Subcutaneous adipose tissue (tissue), 4 donors: ENCODE data around the gene PPT1. TPM values are rescaled to one million over a fixed set of nuclear protein-coding genes. Genes with fewer than 3 reads are reported as not detected.

Experiments
- total RNA-seq, 4 donors: library from RNA; depleted of rRNA; stranded (reverse); fragments of >200 nt; gene quantifications; one replicate each; pipeline ENCODE4 v1.1.0, GENCODE V29; 2016
- TF ChIP-seq, protein P1 (sequence below): fragments of 450-650 bp; IDR thresholded peaks from one replicate; pipeline ENCODE4 v1.5.1; 2016; ENCODE audit warnings: low read depth, mild to moderate bottlenecking, control low read depth, antibody characterized with exemption, moderate library complexity

The PPT1 gene
- total RNA-seq, 4 donors from 2014 or later: 43.5 to 253 (median 87.9) TPM

- TF ChIP-seq, protein P1, sequence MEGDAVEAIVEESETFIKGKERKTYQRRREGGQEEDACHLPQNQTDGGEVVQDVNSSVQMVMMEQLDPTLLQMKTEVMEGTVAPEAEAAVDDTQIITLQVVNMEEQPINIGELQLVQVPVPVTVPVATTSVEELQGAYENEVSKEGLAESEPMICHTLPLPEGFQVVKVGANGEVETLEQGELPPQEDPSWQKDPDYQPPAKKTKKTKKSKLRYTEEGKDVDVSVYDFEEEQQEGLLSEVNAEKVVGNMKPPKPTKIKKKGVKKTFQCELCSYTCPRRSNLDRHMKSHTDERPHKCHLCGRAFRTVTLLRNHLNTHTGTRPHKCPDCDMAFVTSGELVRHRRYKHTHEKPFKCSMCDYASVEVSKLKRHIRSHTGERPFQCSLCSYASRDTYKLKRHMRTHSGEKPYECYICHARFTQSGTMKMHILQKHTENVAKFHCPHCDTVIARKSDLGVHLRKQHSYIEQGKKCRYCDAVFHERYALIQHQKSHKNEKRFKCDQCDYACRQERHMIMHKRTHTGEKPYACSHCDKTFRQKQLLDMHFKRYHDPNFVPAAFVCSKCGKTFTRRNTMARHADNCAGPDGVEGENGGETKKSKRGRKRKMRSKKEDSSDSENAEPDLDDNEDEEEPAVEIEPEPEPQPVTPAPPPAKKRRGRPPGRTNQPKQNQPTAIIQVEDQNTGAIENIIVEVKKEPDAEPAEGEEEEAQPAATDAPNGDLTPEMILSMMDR: no peak
Observed at GRCh38 chr1:40092241-40092640, 4.8 kb downstream of the PPT1 start.

- TF ChIP-seq, protein P1: no peak
Observed at GRCh38 chr1:40090652-40091355, 6.2 kb downstream of the PPT1 start.

- TF ChIP-seq, protein P1: no peak
Observed at GRCh38 chr1:40081871-40082270, 15.2 kb downstream of the PPT1 start.

DNA sequence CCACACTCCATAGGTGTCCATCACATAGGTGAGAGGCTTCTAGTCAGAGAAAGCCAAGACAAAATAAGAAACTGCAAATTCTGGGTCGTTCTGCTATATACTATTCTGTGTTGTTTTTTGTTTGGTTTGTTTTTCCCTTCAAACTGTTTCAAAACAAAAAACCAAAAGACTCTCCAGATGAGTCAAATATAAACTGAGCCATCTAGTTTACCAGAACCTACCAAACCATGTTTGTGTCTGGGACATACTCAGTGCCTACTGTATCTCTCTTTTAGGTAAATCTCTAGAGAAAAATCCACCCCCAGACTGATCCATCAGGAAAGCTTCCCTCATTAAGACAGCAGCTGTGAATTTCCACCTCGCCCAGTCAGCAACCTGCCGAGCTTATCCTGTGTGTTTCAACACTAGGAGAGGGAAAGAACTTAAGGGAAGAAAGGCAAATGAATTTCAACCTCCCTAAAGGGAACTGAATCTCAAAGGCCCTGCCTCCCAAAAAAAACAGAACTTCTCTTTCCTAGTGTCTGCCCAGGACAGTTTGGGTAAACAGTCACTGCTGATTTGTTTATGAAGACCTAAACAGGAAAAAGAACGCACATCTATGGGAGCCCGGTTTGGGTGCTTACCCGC, 17.2 kb downstream of the PPT1 start:
- TF ChIP-seq, protein P1: no peak

- TF ChIP-seq, protein P1: no peak
Observed at GRCh38 chr1:40078512-40079333, 18.3 kb downstream of the PPT1 start.

- TF ChIP-seq, protein P1: no peak
Observed at GRCh38 chr1:40076895-40077312, 20.1 kb downstream of the PPT1 start.

GRCh38 chr1:40075266-40075665, 21.8 kb downstream of the PPT1 start:
- TF ChIP-seq, protein P1: no peak
